B cell (primary cell): ENCODE results near the gene NXNL2. TPM values are rescaled to one million over a fixed set of nuclear protein-coding genes. Genes with fewer than 3 reads are reported as not detected.

Source experiments
- ATAC-seq: fragments of 200-7000 bp; cut with Tn5 transposase; one replicate; pipeline ENCODE4 v1.10.0; 2021; ENCODE audit warnings: low read depth, mild to moderate bottlenecking, moderate number of reproducible peaks, moderate library complexity
- CTCF ChIA-PET: fragments of 350-600 bp; sonication (Branson Sonifier 250); formaldehyde crosslinking; loops from one replicate; lab custom pipeline; 2021; ENCODE audit warnings: antibody characterized with exemption, inconsistent platforms; lab: Charles Lee
- POLR2A ChIA-PET: fragments of 350-600 bp; sonication (Branson Sonifier 250); formaldehyde crosslinking; loops from one replicate; lab custom pipeline; 2021; ENCODE audit warnings: antibody characterized with exemption; lab: Charles Lee
- DNase-seq: peaks from one replicate; pipeline ENCODE4 v3.0.0; 2013
- H2AFZ ChIP-seq: 2 replicates; pipeline ENCODE4 v1.6.1; 2012; ENCODE audit warnings: mild to moderate bottlenecking, low read depth, low read length; ENCODE audit not compliant: insufficient read depth, poor library complexity, severe bottlenecking
- H3K27ac ChIP-seq, 2 donors: 1 replicate in 1 of 2; 2 replicates in 1 of 2; pipeline ENCODE4 v1.5.1; 2012 to 2013; ENCODE audit warnings: low read length in 2 of 2, mild to moderate bottlenecking in 2 of 2, moderate library complexity in 1 of 2
- H3K27me3 ChIP-seq, 4 experiments: fragments of 200-600 bp in 1 of 4; sonication (generic) in 1 of 4; replicated peaks in 1 of 4; 1 replicate in 2 of 4; 2 replicates in 2 of 4; pipeline versions ENCODE4 v1.6.1 to v1.7.0; 2013 to 2016; ENCODE audit warnings: low read length in 3 of 4, mild to moderate bottlenecking in 2 of 4, mixed read lengths in 1 of 4, moderate library complexity in 1 of 4; ENCODE audit not compliant: insufficient read depth in 4 of 4, control insufficient read depth in 3 of 4; ENCODE audit errors: control extremely low read depth in 1 of 4
- H3K36me3 ChIP-seq, 2 experiments: replicated peaks in 1 of 2; 1 replicate in 1 of 2; 2 replicates in 1 of 2; pipeline versions ENCODE4 v1.6.1 to v1.7.1; 2013; ENCODE audit warnings: low read length in 1 of 2; ENCODE audit not compliant: insufficient read depth in 2 of 2, control insufficient read depth in 1 of 2; ENCODE audit errors: control extremely low read depth in 1 of 2, extremely low read depth in 1 of 2
- H3K4me1 ChIP-seq, 2 donors: fragments of 200-600 bp in 1 of 2; sonication (generic) in 1 of 2; 1 replicate in 1 of 2; 2 replicates in 1 of 2; pipeline versions ENCODE4 v1.5.1 to v1.6.1; 2013 to 2017; ENCODE audit warnings: low read length in 2 of 2; ENCODE audit not compliant: control insufficient read depth in 2 of 2, insufficient read depth in 2 of 2
- H3K4me2 ChIP-seq: replicated peaks from 2 replicates; pipeline ENCODE3; 2012; ENCODE audit warnings: mild to moderate bottlenecking, low read depth, low read length; ENCODE audit not compliant: poor library complexity, severe bottlenecking
- H3K4me3 ChIP-seq, 5 experiments: fragments of 200-600 bp in 1 of 5; sonication (generic) in 1 of 5; 1 replicate in 3 of 5; 2 replicates in 2 of 5; pipeline versions ENCODE4 v1.5.1 to v1.7.0; 2011 to 2016; ENCODE audit warnings: low read length in 4 of 5, mild to moderate bottlenecking in 4 of 5, low read depth in 2 of 5, control low read depth in 1 of 5, moderate library complexity in 1 of 5; ENCODE audit not compliant: insufficient read depth in 1 of 5; ENCODE audit errors: control extremely low read depth in 1 of 5, extremely low read depth in 1 of 5
- H3K79me2 ChIP-seq: fragments of 200-600 bp; sonication (generic); one replicate; pipeline ENCODE4 v1.6.0; 2016; ENCODE audit warnings: low read length; ENCODE audit not compliant: control insufficient read depth, insufficient read depth
- H3K9ac ChIP-seq: fragments of 200-600 bp; sonication (generic); 2 replicates; pipeline ENCODE4 v1.6.1; 2017; ENCODE audit warnings: mild to moderate bottlenecking, low read length, moderate library complexity
- H3K9me3 ChIP-seq, 3 donors: one replicate each; pipeline versions ENCODE4 v1.6.1 to v1.7.1; 2013; ENCODE audit warnings: low read length in 2 of 3; ENCODE audit not compliant: control insufficient read depth in 2 of 3, insufficient read depth in 1 of 3; ENCODE audit errors: control extremely low read depth in 1 of 3
- H4K20me1 ChIP-seq: 2 replicates; pipeline ENCODE4 v1.6.0; 2012; ENCODE audit warnings: mild to moderate bottlenecking, low read length; ENCODE audit not compliant: insufficient read depth, control insufficient read depth, poor library complexity, severe bottlenecking
- H3K27ac Mint-ChIP-seq: one replicate; pipeline ENCODE4 v1.8.0; 2021; ENCODE audit warnings: mixed read lengths
- H3K27me3 Mint-ChIP-seq: one replicate; pipeline ENCODE4 v1.8.0; 2021; ENCODE audit warnings: mixed read lengths
- H3K4me1 Mint-ChIP-seq: one replicate; pipeline ENCODE4 v1.8.0; 2021; ENCODE audit warnings: mixed read lengths
- H3K4me3 Mint-ChIP-seq: one replicate; pipeline ENCODE4 v1.8.0; 2021; ENCODE audit warnings: mixed read lengths
- H3K9me3 Mint-ChIP-seq: one replicate; pipeline ENCODE4 v1.8.0; 2022; ENCODE audit warnings: mixed read lengths; ENCODE audit not compliant: insufficient read depth
- EZH2 ChIP-seq: IDR thresholded peaks from 2 replicates; pipeline ENCODE4 v1.6.1; 2012; ENCODE audit warnings: borderline replicate concordance, low read depth, mild to moderate bottlenecking, moderate library complexity, low read length; ENCODE audit not compliant: insufficient read depth, poor library complexity, severe bottlenecking
- WGBS: methylation state at CpG from one replicate; pipeline ENCODE4 v1.1.5; 2013; ENCODE audit warnings: missing lambda C conversion rate; ENCODE audit not compliant: insufficient coverage; 5-methylcytosine and 5-hydroxymethylcytosine counted together
- intact Hi-C: fragments of 100-400 bp; cut with micrococcal nuclease; formaldehyde crosslinking; loops from one replicate; pipeline ENCODE4 v1.10.0; 2022
- polyA plus RNA-seq: library from polyadenylated mRNA; depleted of rRNA; stranded (reverse); fragments of >200 nt; gene quantifications from 2 replicates; pipeline ENCODE4 v1.2.3, GENCODE V29; 2012
- total RNA-seq, 2 donors: library from RNA; stranded (reverse); fragments of 120-200 nt in 1 of 2; gene quantifications; 1 replicate in 1 of 2; 2 replicates in 1 of 2; pipeline versions ENCODE4 v1.2.3 to v1.2.4, GENCODE V29; 2013 to 2022
- TF ChIP-seq, protein P1 (sequence below): fragments of 200-600 bp; IDR thresholded peaks from one replicate; pipeline ENCODE4 v1.8.0; 2022; ENCODE audit warnings: antibody characterized with exemption, mild to moderate bottlenecking

Gene NXNL2
- total and polyA plus RNA-seq, 2 donors (not counting 1 experiment from before 2014, with no cell fraction given): not detected

GRCh38 chr9:88555268-88555980 is 20.4 kb downstream of the NXNL2 start:
- Histone ChIP-seq H3K4me3 (no peak overlapping the region), H4K20me1 (no peaks in the 10 kb centered on the region), H3K9me3 (no peaks in the 10 kb centered on the region), H3K9ac (no peak overlapping the region), H3K27me3 (no peaks in the 10 kb centered on the region), H3K4me2 (no peak overlapping the region), H3K27ac (no peak overlapping the region), H2AFZ (no peak overlapping the region), H3K4me1 (no peaks in the 10 kb centered on the region), H3K36me3 (no peaks in the 10 kb centered on the region), H3K79me2 (no peaks in the 10 kb centered on the region)
- ChIA-PET CTCF (no interaction called here), POLR2A (no interaction called here)
- Mint-ChIP-seq H3K4me1 (no peaks in the 10 kb centered on the region), H3K4me3 (no peak overlapping the region), H3K27ac (no peak overlapping the region), H3K9me3 (no peaks in the 10 kb centered on the region), H3K27me3 (peaks cover 7% of the 10 kb centered on the region)
- intact Hi-C loops: no loop called here
- ATAC-seq (no peak), DNase-seq (no peak)
- 92% methylated on average over 11 of the region's 12 CpGs for WGBS
- TF ChIP-seq, protein P1, sequence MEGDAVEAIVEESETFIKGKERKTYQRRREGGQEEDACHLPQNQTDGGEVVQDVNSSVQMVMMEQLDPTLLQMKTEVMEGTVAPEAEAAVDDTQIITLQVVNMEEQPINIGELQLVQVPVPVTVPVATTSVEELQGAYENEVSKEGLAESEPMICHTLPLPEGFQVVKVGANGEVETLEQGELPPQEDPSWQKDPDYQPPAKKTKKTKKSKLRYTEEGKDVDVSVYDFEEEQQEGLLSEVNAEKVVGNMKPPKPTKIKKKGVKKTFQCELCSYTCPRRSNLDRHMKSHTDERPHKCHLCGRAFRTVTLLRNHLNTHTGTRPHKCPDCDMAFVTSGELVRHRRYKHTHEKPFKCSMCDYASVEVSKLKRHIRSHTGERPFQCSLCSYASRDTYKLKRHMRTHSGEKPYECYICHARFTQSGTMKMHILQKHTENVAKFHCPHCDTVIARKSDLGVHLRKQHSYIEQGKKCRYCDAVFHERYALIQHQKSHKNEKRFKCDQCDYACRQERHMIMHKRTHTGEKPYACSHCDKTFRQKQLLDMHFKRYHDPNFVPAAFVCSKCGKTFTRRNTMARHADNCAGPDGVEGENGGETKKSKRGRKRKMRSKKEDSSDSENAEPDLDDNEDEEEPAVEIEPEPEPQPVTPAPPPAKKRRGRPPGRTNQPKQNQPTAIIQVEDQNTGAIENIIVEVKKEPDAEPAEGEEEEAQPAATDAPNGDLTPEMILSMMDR: no peak
- no peak for TF ChIP-seq EZH2

DNA sequence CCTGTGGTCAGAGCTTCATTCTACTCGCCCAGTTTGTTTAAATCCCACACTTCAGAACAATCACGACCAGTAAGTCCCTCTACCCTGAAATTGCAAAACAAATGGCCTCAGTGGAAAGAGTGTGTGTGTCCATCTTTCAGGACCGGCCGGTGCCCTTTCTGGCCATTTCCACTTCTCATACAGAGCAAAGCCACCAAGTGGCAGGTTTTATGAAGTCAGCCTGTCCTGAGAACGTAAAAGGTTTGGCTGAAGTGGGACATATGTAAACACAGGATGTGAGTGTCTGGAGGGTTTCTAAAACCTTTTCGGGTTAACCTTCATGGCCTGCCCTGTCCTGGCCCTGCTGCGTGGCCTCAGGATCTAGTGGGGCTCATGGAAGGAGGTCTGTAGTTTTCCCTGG is 24.7 kb downstream of the NXNL2 start:
- Mint-ChIP-seq H3K9me3 (no peaks in the 10 kb centered on the region), H3K4me3 (no peak overlapping the region), H3K27me3 (peaks cover 3% of the 10 kb centered on the region), H3K4me1 (no peaks in the 10 kb centered on the region), H3K27ac (no peak overlapping the region)
- Histone ChIP-seq H3K27ac (no peak overlapping the region), H3K36me3 (no peaks in the 10 kb centered on the region), H3K4me2 (no peak overlapping the region), H3K9me3 (no peaks in the 10 kb centered on the region), H3K27me3 (no peaks in the 10 kb centered on the region), H3K4me3 (no peak overlapping the region), H3K79me2 (no peaks in the 10 kb centered on the region), H3K4me1 (no peaks in the 10 kb centered on the region), H4K20me1 (no peaks in the 10 kb centered on the region), H3K9ac (no peak overlapping the region), H2AFZ (no peak overlapping the region)
- CTCF ChIA-PET: no interaction called here
- intact Hi-C loops: no loop called here
- TF ChIP-seq EZH2: no peak
- TF ChIP-seq, protein P1: no peak
- ATAC-seq (no peak), DNase-seq (no peak)
- WGBS: no CpG with 5 or more reads among the region's 7 CpGs
- POLR2A ChIA-PET: no interaction called here
